ENCODE measurements around the gene TENM3.

Gene TENM3

DNA sequence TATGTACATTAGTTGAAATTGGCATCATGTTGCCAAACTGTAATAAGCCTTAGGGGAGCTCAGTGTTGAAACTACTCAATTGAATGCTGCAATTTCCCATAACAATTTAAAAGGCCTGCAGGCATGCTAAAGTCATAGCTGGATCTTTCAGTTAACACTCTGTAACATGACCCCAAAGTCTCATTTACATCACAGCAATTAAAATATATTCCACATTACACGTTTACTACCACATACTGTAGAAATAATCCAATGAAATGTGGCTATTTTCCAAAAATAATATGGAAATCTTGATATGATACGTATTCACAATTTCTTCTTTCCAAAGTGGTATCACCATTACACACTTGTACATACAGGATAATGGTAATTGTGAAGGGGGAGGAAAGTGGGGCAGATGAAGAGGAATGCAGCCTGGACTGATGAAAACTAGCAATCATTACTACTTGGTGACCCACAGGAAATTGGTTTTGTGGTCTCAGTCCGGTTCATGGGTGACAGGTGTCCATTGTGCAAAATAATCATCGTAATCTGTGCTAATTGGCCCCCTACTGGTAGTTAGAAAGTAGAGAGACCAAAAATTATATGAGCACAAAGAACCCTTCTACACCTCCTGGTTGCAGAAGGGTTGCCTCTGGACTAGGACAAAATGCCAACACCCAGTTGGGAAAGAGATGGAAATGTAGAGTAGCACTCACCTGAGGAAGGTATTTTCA is 63.7 kb downstream of the TENM3 start (continued):
- TF ChIP-seq ZNF701 (tag by site-specific recombination; IDR thresholded peaks at IDR 0.05) (no peak), ZNF423 (tag by site-specific recombination; IDR thresholded peaks at IDR 0.05) (no peak), ZNF776 (tag by site-specific recombination; IDR thresholded peaks at IDR 0.05; ENCODE audit: borderline replicate concordance) (no peak), ZNF133 (tag by site-specific recombination; IDR thresholded peaks at IDR 0.05) (no peak), ZNF585B (tag by site-specific recombination; IDR thresholded peaks at IDR 0.05) (no peak), ZEB2 (tag by site-specific recombination; IDR thresholded peaks at IDR 0.05) (peak; percentile 87), ZNF596 (tag by site-specific recombination; IDR thresholded peaks at IDR 0.05) (no peak), ZNF792 (tag by site-specific recombination; IDR thresholded peaks at IDR 0.05) (no peak), KLF8 (tag by site-specific recombination; IDR thresholded peaks at IDR 0.05) (peak; percentile 73), ZNF239 (tag by site-specific recombination; IDR thresholded peaks at IDR 0.05) (no peak), ZNF366 (tag by site-specific recombination; conservative IDR thresholded peaks at IDR 0.05) (peak; percentile 85), HOXA7 (CRISPR knock-in tag; IDR thresholded peaks at IDR 0.05; ENCODE audit: borderline replicate concordance) (no peak), ZNF626 (tag by site-specific recombination; IDR thresholded peaks at IDR 0.05) (no peak)
- TF ChIP-seq, protein P1, sequence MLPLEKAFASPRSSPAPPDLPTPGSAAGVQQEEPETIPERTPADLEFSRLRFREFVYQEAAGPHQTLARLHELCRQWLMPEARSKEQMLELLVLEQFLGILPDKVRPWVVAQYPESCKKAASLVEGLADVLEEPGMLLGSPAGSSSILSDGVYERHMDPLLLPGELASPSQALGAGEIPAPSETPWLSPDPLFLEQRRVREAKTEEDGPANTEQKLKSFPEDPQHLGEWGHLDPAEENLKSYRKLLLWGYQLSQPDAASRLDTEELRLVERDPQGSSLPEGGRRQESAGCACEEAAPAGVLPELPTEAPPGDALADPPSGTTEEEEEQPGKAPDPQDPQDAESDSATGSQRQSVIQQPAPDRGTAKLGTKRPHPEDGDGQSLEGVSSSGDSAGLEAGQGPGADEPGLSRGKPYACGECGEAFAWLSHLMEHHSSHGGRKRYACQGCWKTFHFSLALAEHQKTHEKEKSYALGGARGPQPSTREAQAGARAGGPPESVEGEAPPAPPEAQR (tag by site-specific recombination; IDR thresholded peaks at IDR 0.05): no peak
- TF ChIP-seq, protein P2, sequence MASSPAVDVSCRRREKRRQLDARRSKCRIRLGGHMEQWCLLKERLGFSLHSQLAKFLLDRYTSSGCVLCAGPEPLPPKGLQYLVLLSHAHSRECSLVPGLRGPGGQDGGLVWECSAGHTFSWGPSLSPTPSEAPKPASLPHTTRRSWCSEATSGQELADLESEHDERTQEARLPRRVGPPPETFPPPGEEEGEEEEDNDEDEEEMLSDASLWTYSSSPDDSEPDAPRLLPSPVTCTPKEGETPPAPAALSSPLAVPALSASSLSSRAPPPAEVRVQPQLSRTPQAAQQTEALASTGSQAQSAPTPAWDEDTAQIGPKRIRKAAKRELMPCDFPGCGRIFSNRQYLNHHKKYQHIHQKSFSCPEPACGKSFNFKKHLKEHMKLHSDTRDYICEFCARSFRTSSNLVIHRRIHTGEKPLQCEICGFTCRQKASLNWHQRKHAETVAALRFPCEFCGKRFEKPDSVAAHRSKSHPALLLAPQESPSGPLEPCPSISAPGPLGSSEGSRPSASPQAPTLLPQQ (tag by site-specific recombination; IDR thresholded peaks at IDR 0.05): 0 out of 2 replicates have a peak, but pooled peaks have one; percentile 14
- TF ChIP-seq, protein P3, sequence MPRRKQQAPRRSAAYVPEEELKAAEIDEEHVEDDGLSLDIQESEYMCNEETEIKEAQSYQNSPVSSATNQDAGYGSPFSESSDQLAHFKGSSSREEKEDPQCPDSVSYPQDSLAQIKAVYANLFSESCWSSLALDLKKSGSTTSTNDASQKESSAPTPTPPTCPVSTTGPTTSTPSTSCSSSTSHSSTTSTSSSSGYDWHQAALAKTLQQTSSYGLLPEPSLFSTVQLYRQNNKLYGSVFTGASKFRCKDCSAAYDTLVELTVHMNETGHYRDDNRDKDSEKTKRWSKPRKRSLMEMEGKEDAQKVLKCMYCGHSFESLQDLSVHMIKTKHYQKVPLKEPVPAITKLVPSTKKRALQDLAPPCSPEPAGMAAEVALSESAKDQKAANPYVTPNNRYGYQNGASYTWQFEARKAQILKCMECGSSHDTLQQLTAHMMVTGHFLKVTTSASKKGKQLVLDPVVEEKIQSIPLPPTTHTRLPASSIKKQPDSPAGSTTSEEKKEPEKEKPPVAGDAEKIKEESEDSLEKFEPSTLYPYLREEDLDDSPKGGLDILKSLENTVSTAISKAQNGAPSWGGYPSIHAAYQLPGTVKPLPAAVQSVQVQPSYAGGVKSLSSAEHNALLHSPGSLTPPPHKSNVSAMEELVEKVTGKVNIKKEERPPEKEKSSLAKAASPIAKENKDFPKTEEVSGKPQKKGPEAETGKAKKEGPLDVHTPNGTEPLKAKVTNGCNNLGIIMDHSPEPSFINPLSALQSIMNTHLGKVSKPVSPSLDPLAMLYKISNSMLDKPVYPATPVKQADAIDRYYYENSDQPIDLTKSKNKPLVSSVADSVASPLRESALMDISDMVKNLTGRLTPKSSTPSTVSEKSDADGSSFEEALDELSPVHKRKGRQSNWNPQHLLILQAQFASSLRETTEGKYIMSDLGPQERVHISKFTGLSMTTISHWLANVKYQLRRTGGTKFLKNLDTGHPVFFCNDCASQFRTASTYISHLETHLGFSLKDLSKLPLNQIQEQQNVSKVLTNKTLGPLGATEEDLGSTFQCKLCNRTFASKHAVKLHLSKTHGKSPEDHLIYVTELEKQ (tag by site-specific recombination; IDR thresholded peaks at IDR 0.05; ENCODE audit: borderline replicate concordance): peak; percentile 73; the same call in 1 of the 2 replicates

DNA sequence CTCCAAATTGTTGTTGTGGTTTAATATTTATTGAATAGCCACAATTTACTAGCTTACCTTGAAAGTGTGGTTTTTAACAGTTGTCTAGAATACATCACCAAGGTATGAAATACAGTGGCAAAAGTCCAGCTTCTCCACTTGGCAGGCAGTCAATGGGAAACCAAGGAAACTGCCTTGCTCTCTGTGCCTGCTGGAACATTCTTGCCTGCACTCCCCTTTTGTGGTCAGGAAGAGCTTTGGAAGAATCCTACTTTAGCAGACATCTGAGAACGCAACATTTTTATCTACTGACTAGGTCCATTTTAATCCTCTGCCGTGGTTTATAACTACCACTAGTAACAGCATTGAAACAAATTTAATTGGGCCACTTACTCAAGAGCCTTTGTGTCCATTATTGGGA is 64.5 kb downstream of the TENM3 start:
- CTCF ChIA-PET: no interaction called here
- POLR2A ChIA-PET: no interaction called here
- Histone ChIP-seq H3K27ac (ENCODE audit: extremely low read depth, low read depth, low read length) (no peak overlapping the region), H3K36me3 (ENCODE audit: control insufficient read depth in 2 of 2, insufficient read depth in 1 of 2, low read length in 2 of 2) (no peaks in the 10 kb centered on the region), H3K4me1 (ENCODE audit: control insufficient read depth, insufficient read depth, low read length) (0 out of 2 replicates have a peak, but pooled peaks cover 2% of the 10 kb centered on the region), H3K4me3 (ENCODE audit: low read depth, low read length) (no peak overlapping the region), H3K9me3 (ENCODE audit: control insufficient read depth, insufficient read depth, low read depth, low read length) (no peaks in the 10 kb centered on the region)
- TF ChIP-seq MZF1 (tag by site-specific recombination; IDR thresholded peaks at IDR 0.05; ENCODE audit: borderline replicate concordance): peak; percentile 31; the same call in 1 of the 2 replicates
- TF ChIP-seq ZNF677 (tag by site-specific recombination; IDR thresholded peaks at IDR 0.05): no peak
- no peak for TF ChIP-seq ZNF335 (tag by site-specific recombination; conservative IDR thresholded peaks at IDR 0.05)
- TF ChIP-seq ZSCAN30 (tag by site-specific recombination; IDR thresholded peaks at IDR 0.05): no peak
- TF ChIP-seq, protein P4, sequence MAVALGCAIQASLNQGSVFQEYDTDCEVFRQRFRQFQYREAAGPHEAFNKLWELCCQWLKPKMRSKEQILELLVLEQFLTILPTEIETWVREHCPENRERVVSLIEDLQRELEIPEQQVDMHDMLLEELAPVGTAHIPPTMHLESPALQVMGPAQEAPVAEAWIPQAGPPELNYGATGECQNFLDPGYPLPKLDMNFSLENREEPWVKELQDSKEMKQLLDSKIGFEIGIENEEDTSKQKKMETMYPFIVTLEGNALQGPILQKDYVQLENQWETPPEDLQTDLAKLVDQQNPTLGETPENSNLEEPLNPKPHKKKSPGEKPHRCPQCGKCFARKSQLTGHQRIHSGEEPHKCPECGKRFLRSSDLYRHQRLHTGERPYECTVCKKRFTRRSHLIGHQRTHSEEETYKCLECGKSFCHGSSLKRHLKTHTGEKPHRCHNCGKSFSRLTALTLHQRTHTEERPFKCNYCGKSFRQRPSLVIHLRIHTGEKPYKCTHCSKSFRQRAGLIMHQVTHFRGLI (tag by site-specific recombination; IDR thresholded peaks at IDR 0.05): no peak
- TF ChIP-seq, protein P5, sequence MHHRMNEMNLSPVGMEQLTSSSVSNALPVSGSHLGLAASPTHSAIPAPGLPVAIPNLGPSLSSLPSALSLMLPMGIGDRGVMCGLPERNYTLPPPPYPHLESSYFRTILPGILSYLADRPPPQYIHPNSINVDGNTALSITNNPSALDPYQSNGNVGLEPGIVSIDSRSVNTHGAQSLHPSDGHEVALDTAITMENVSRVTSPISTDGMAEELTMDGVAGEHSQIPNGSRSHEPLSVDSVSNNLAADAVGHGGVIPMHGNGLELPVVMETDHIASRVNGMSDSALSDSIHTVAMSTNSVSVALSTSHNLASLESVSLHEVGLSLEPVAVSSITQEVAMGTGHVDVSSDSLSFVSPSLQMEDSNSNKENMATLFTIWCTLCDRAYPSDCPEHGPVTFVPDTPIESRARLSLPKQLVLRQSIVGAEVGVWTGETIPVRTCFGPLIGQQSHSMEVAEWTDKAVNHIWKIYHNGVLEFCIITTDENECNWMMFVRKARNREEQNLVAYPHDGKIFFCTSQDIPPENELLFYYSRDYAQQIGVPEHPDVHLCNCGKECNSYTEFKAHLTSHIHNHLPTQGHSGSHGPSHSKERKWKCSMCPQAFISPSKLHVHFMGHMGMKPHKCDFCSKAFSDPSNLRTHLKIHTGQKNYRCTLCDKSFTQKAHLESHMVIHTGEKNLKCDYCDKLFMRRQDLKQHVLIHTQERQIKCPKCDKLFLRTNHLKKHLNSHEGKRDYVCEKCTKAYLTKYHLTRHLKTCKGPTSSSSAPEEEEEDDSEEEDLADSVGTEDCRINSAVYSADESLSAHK (tag by site-specific recombination; IDR thresholded peaks at IDR 0.05): no peak
